Ramos (cell line): Measurements from ENCODE around the gene HS6ST3.

Experiments
- in situ Hi-C: fragments of 300-500 bp; cut with MboI; formaldehyde crosslinking; loops from one replicate; pipeline ENCODE4 v1.14.3; 2022; ENCODE audit warnings: low sequenced_read_pairs; ENCODE audit not compliant: unreplicated experiment

The HS6ST3 gene

GRCh38 chr13:96686286-96686685 is 596.4 kb downstream of the HS6ST3 start:
- in situ Hi-C loops, result no loop called here

- in situ Hi-C loops, result no loop called here
Observed at GRCh38 chr13:96687191-96687590, 597.3 kb downstream of the HS6ST3 start.

GRCh38 chr13:96690998-96691397 is 601.1 kb downstream of the HS6ST3 start:
- in situ Hi-C loops, result no loop called here

GRCh38 chr13:96696389-96696900 is 606.5 kb downstream of the HS6ST3 start:
- in situ Hi-C loops, result no loop called here

GRCh38 chr13:96700657-96701056 is 610.8 kb downstream of the HS6ST3 start:
- in situ Hi-C loops, result no loop called here

GRCh38 chr13:96707146-96707545 is 617.2 kb downstream of the HS6ST3 start:
- in situ Hi-C loops, result no loop called here

- in situ Hi-C loops, result no loop called here
Observed at GRCh38 chr13:96710166-96710862, 620.4 kb downstream of the HS6ST3 start.

GRCh38 chr13:96720446-96720845 is 630.5 kb downstream of the HS6ST3 start:
- in situ Hi-C loops, result no loop called here

GRCh38 chr13:96726651-96727050 is 636.7 kb downstream of the HS6ST3 start:
- in situ Hi-C loops, result no loop called here

GRCh38 chr13:96728463-96728862 is 638.6 kb downstream of the HS6ST3 start:
- in situ Hi-C loops, result no loop called here

- in situ Hi-C loops, result no loop called here
Observed at GRCh38 chr13:96730676-96731075, 640.8 kb downstream of the HS6ST3 start.

GRCh38 chr13:96734499-96734898 is 644.6 kb downstream of the HS6ST3 start:
- in situ Hi-C loops, result no loop called here

GRCh38 chr13:96741779-96742178 is 651.9 kb downstream of the HS6ST3 start:
- in situ Hi-C loops, result no loop called here

- in situ Hi-C loops, result no loop called here
Observed at GRCh38 chr13:96743296-96744089, 653.6 kb downstream of the HS6ST3 start.

- in situ Hi-C loops, result no loop called here
Observed at GRCh38 chr13:96744367-96745331, 654.7 kb downstream of the HS6ST3 start.

GRCh38 chr13:96746886-96747285 is 657.0 kb downstream of the HS6ST3 start:
- in situ Hi-C loops, result no loop called here

GRCh38 chr13:96749825-96750224 is 659.9 kb downstream of the HS6ST3 start:
- in situ Hi-C loops, result no loop called here

- in situ Hi-C loops, result no loop called here
Observed at GRCh38 chr13:96751089-96751488, 661.2 kb downstream of the HS6ST3 start.

- in situ Hi-C loops, result no loop called here
Observed at GRCh38 chr13:96762876-96763275, 673.0 kb downstream of the HS6ST3 start.

GRCh38 chr13:96766306-96766705 is 676.4 kb downstream of the HS6ST3 start:
- in situ Hi-C loops, result no loop called here
